GOT3 (cell line): ENCODE results near the gene OSBPL2.

Experiments
- DNase-seq: peaks from one replicate; lab custom pipeline; 2025; ENCODE audit warnings: mixed read lengths; lab: John Stamatoyannopoulos, UW

Gene OSBPL2

DNA sequence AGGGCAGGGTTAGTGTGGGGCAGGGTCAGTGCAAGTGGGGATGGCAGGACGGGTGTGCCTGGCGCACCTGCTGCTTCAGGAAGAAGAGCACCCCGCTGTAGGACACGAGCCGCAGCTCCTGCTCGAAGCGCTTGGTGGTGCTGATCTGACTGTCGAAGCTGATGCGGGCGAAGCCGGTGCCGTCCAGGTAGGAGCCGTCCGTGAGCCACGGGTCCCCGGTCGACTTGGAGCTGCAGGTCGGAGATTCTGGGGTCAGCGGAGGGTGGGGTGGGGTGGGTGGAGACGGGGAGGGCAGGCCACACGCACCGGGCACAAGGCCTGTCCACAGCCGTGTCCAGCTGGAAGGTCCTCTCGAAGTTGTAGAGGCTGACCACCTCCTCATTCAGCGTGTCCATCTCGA lies 74.7 kb downstream of the OSBPL2 start:
- no peak for DNase-seq

DNA sequence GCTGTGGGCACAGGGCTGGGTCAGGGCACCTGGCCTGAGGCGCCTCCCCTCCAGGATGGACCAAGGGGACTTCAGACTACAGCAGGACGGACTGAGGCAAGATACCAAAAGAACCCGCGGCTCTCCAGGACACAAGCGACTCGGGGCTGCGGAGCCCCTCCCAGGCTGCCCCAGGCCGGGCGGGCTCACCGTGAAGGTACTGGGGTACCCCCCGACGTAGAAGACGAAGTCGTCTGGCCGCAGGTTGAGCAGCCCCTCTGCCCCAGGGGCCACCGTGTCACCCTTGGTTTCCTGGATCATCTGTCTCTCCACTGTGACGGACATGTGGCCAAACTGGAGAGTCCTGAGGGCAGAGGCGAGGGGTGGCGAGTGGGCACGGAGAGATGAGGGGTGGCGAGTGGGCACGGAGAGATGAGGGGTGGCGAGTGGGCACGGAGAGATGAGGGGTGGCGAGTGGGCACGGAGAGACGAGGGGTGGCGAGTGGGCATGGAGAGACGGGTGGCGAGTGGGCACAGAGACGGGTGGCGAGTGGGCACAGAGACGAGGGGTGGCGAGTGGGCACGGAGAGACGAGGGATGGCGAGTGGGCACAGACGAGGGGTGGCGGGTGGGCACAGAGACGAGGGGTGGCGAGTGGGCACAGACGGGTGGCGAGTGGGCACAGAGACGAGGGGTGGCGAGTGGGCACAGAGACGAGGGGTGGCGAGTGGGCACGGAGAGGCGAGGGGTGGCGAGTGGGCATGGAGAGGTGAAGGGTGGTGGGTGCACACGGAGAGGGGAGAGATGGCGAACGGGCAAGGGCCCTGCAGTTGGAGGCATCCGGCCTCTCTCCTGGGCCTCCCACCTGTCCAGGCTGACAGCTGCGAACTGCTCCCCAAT lies 75.4 kb downstream of the OSBPL2 start:
- no peak for DNase-seq

DNA sequence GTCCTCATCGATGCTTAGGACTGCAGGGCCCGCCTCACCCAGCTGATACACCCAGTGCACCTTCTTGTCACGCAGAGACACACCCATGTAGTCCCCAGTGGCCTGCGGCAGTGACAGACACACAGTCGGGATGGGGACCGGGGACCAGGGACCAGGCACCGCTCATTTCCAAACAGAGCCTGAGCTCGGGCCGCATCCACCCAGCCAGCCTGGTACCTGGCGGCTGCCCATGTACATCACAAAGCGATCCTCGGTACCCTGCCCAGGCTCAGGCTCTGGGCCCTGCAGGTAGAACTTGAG lies 76.0 kb downstream of the OSBPL2 start:
- DNase-seq = no peak

- no peak for DNase-seq
Measured at GRCh38 chr20:62314711-62315302, 76.5 kb downstream of the OSBPL2 start.

DNA sequence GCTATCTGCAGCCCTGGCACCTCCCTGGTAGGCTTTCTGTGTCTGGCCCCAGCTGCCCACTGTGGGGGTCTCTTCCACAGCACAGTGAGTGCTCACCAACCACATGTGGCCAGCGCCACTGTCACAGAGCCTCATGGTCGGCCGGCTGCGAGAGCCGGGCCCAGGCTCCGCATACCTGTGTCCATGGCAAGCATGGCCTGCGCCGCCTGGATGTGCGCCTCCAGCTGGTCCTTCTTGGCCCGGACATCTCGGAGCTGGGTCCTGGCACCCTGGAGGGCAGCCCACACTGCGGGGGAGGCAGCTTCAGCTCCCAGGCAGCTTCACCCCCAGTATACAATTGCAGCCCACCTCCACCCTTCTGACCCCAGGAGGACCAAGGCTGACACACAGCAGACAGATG lies 77.5 kb downstream of the OSBPL2 start:
- no peak for DNase-seq

DNA sequence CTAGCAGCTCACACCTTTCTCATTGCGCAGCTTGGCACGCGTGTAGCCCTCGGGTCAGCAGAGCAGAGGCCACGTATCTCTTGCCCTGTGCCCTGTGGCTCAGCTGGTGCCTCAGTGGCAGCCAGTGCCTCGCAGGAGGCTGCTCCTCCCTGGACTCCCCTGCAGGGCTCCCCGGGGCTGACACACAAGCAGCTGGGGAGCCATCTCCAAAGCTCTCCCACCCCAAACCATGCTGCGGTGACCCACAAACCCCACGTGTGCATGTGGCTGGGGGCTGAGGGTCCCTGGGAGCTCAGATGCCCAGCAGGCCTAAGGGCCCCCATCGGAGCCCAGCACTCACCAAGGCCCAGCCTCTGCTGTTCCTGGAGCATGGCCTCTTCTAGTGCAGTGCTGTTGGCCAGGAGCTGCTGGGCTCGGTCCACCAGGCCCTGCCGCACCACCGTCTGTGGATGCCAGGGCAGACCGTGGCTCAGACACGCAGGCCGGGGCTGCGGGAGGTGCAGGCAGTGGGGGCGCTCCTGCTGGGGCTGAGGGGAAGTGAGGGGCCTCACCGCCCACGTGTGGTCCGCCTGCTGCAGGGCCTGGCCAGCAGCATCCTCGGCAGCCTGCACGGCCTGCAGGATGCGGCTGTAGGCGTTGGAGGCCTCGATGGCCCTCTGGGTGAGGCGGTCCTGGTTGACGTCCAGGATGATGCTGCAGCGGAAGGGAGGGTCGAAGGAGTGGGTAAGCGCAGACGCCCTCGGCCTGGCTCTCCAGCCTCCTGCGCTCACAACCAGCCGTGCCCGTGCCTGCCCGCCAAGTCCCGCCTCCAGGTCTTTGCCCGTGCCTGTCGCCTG lies 78.2 kb downstream of the OSBPL2 start:
- DNase-seq = no peak

GRCh38 chr20:62317167-62317655 lies 78.9 kb downstream of the OSBPL2 start:
- no peak for DNase-seq

- DNase-seq = no peak
Measured at GRCh38 chr20:62318400-62319345, 80.4 kb downstream of the OSBPL2 start.

DNA sequence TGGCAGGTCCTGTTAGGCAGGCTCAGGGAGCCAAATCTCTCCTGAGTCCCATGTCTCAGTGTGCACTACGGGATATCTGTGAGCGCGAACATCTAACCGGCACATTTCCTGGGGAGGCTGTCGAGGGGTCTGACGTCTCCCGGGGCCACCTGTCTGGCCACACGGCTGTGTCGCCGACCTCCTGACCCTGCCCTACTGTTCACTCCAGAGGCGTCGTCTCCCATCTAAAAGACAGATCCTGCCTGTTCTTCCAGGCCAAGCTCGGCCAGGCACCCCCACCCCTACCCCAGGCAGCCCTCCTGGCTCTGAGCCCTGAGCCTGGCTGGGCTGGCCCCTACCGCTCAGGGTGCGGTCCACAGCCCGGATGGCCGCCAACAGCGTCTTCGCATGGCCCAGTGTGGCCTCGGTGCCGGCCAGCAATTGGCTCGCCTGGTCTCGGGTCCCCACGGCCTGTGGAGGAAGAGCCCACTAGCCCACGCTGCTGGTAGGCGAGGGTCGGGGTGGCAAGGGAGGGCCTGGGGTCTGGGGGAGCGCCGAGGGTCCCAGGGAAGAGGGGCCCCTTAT lies 81.1 kb downstream of the OSBPL2 start:
- no peak for DNase-seq

GRCh38 chr20:62320581-62321354 lies 82.4 kb downstream of the OSBPL2 start:
- no peak for DNase-seq

DNA sequence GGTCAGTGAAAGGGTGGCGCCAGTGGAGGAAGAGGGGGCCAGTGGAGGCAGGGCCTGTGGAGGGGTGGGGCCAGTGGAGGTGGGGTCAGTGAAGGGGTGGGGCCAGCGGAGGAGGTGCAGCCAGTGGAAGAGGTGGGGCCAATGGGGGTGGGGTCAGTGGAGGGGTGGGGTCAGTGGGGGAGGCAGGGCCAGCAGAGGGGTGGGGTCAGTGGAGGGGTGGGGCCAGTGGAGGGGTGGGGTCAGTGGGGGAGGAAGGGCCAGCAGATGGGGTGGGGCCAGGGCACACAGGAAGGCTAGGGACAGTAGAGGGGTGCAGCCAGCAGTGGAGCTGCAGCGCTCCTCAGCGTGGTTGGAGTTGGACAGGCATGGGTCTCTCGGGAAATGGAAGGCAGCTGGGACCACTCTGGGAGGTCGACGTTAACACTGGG lies 83.2 kb downstream of the OSBPL2 start:
- no peak for DNase-seq

GRCh38 chr20:62321975-62322374 lies 83.7 kb downstream of the OSBPL2 start:
- no peak for DNase-seq

- DNase-seq = no peak
Measured at GRCh38 chr20:62322492-62323041, 84.2 kb downstream of the OSBPL2 start.

DNA sequence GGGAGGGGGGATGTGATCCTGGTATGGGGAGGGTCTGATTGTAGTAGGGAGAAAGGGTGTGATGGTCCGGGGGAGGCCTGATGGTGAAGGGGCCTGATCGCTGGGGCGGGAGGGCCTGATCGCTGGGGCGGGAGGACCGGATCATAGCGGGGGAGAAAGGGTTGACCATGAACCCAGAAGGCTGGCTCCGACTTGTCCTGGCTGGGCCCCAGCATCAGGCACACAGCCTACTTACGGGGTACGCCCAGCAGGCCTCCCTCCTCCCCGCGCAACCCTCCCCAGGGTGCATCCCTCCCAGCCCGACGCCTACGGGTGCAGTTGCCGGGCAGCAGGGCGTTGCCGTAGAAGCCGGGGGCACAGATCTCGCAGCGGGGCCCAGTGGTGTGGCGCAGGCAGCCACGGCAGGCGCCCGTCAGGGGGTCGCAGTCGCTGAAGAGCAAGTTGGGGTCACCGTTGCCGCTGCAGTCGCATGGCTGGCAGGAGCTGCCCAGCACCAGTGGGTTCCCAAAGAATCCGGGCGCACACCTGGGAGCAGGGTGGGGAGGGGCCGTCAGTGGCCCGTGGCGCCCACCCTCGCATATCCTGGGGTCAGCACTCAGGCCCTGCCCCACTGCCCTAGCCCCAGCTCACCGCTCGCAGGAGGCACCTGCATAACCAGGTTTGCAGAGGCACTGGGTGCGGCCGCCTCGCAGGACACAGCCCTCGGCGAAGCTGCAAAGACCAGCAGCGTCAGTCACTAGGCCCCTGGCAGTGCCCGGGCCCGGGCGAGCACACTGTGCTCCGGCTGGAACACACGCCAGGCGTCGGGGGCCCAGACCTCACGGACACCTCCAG lies 85.0 kb downstream of the OSBPL2 start:
- DNase-seq = no peak

GRCh38 chr20:62323980-62324906 lies 85.9 kb downstream of the OSBPL2 start:
- no peak for DNase-seq

DNA sequence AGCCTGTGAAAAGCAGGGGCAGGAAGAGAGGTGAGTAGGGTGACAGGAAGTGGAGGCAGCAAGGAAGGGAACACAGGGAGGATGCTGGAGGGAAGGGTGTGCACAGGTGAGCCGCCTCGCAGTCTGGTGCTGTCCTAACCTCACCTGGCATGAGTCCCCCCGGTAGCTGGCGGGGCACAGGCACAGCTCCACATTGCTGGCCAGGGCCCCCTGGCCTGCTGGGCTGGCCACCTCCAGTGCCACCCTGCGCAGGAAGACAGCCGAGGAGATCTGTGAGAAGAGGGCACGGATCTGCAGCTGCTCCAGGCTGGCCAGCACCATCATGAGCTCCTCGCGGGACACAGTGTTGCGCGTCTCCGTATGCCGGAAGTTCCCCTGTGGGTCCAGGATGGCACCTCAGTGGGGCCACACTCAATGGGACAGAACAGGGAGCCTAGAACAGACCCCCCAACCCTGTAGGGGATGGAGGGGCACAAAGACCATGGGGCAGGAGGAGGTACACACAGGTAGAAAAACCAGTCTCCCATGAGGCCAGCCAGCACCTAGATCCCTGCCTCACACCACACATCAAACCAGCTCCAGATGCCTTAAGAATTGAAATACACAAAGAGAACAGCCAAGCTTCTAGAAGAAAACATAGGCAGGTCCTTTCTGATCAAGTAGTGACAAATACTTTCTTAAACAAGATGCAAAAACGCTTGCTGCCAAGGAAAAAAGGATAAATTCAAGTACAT lies 87.0 kb downstream of the OSBPL2 start:
- DNase-seq = no peak

DNA sequence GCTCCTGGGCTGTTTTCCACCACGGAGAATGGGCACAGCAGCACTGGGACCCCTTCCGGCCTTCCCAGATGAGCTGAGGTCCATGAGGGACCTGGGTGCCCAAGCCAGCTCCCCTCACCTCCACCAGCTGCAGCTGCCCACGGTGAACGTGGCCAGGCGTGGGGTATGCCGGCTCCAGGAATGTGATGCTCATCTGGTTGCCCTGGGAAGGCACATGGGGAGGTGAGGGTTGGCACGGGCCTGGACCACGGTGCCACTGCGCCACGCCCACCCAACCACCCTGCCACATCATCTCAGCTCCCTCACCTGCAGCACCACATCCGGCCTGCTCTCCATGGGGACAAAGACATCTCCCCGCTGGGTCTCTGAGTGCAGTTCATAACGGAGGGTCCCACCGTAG lies 88.2 kb downstream of the OSBPL2 start:
- DNase-seq = no peak
